Amniotic stem cell (primary cell): ENCODE data around the gene S1PR1.

Experiments used
- DNase-seq: peaks from one replicate; lab custom pipeline; 2025; lab: John Stamatoyannopoulos, UW

Gene S1PR1

GRCh38 chr1:101280049-101280592 is 43.3 kb downstream of the S1PR1 start:
- no peak for DNase-seq

DNA sequence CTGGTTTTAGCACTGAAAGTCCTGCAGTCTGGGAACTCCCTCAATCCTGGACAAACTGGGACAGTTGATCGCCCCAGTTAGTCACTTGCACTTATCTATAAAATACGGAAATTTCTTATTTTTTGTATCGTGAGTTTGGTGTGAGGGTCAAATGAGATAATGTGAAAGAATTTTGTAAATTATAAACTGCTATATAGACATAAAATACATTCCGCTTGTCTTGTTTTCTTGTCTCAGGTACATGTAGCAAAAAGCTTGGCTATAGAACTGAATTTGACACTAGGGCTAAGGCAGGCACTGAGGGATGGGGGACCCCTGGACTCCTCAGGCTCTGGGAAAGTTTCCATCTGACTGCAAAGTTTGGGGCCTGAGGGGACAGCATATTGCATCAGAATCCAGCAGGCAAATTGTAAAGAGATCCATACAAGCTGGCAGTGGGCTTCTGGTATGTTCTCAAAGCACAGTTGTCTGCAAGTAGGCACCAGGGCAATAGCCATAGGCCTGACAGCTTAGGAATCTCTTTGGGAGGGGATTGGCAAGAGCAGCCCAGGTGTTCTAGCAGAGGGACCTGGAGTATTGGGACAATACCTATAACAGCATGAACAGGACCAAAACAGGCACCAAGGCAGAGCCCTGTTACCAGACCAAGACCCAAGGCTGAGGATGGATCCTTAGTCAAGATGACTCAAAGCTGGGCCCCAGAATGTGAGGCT is 44.3 kb downstream of the S1PR1 start:
- no peak for DNase-seq

DNA sequence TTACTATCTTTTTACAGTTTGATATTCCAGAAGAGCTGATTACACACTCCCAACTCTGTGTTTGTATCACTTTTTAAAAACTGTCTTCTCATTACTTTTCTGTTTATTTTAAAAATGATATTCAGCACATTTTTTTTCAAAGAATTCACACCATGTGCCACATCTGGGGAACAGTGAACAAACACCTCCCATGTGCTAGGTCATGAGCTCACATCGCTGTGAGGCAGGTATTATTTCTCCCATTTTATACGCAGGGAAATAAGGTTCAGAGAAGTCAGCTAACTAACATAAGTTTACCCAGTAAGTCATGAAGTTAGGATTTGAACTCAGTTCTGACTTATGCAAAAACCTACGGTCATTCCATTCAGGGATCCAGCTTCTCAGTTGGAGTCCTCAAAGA is 44.9 kb downstream of the S1PR1 start:
- DNase-seq = no peak

- no peak for DNase-seq
Observed at GRCh38 chr1:101282314-101283038, 45.7 kb downstream of the S1PR1 start.

GRCh38 chr1:101283443-101283842 is 46.6 kb downstream of the S1PR1 start:
- DNase-seq = no peak

- DNase-seq = no peak
Observed at GRCh38 chr1:101284021-101284420, 47.2 kb downstream of the S1PR1 start.

DNA sequence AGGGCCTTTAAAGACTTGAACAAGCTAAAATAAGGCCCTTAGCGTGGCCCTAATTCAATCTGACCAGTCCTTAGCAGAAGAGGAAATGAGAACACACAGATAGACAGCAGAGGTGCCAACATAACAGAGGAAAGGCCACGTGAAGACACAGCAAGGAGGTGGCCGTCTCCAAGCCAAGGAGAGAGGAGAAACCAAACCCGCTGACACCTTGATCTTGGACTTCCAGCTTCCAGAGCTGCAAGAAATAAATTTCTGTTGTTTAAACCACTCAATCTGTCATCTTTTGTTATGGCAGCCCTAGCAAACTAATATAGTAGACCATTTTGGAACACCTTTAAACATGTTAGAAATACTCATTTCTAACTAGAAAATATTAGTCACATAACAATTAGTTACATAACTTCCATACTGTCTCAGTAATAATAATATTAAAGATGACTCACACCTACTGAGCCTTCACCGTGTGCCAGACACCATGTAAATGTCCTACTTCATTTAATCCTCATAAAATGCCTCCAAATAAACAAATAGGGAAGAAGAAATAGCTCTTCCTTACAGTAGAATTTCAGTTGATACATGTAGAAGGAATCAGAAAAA is 47.9 kb downstream of the S1PR1 start:
- no peak for DNase-seq

DNA sequence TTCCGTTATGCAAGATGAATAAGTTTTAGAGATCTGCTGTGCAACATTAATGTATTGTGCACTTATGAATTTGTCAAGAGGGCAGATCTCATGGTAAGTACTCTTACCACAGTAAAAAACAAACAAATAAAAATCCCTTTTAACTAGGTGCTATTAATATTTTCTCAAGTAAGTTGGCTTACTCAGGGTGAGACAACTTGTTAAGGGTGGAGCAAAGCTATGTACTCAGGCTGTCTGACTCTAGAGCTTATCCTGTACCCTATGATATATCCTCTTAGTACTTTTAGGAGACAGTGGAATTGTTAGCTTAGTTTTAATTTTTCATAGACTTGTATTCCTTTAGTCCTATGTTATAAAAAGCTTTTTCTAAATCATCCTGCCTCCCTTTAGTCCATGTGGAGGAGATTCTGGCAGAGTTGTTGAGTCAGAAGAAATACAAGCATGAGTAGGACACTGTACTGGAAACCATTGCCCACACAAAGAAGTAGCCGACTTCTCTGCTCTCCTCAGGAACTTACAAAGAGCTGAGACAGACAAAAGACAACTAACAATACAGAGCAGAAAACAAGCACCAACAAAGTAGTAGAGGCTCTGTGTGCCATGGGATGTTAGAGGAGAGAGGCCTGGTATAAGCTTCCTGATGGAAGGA is 49.2 kb downstream of the S1PR1 start:
- no peak for DNase-seq

DNA sequence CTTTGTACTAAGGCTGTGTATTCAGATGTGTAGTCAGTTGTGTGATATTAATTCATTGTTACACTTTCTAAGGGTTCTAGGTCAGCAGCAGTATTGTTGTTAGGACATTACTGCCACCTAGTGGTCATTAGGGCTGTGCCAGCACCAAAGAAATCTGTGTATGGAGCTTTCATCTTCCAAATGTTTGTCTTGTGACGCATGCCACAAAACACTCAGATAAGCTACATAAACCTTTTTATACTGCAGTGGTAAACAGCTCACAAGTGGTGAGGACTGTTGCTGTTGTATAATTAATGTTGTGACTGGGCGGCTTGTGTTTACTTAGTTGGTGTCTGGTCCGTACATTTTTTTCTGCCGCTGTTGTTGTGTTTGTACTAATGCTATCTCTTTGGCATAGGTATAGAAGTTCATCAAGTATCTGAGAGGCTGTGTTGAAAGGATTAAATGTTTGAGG is 51.7 kb downstream of the S1PR1 start:
- peak; percentile 83 for DNase-seq

DNA sequence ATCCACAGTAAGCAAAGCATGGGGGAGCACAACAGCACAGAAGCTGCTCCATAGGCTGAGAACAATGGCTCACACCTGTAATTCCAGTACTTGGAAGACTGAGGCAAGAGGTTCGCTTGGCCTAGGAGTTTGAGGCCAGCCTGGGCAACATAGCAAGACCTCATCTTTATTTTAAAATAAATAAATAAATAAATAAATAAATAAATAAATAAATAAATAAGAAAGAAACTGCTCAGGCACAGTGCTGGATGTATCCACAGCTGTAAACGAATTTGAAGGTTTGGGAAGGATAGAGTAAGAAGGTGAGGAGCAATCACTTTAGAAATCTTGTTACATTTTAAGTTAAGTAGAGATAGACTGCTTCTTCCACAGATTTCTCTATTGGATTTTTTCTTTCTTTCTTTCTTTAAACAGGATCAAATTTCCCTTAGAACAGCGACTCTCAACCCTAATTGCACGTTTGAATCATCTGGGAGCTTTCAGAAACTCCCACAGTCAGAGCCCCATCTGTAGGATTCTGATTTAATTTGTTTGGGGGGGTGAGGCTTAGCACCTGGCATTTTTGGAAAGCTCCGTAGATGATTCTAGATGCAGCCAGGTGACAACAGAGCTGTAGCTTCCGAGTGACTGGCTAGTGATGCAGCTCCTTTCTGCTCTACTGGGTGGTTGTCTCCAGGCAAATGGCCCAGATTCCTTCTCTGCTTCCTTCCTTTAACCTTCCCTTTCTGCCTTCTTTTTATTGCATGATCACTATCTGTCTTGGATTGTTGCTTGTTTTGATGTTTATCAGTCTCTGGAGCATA is 53.5 kb downstream of the S1PR1 start:
- no peak for DNase-seq
